Breast epithelium (tissue), 3 donors: Measurements from ENCODE around the gene CADM1.

Experiments used
- POLR2AphosphoS5 ChIP-seq, 3 donors: sonication (generic); formaldehyde crosslinking; IDR thresholded peaks; one replicate each; pipeline ENCODE4 v1.6.1; 2017; ENCODE audit warnings: antibody characterized with exemption in 3 of 3
- TF ChIP-seq, protein P1 (sequence below), 3 donors: fragments of 450-650 bp; IDR thresholded peaks; one replicate each; pipeline ENCODE4 v1.5.1; 2016 to 2017; ENCODE audit warnings: antibody characterized with exemption in 3 of 3, mild to moderate bottlenecking in 3 of 3, moderate library complexity in 3 of 3

DNA sequence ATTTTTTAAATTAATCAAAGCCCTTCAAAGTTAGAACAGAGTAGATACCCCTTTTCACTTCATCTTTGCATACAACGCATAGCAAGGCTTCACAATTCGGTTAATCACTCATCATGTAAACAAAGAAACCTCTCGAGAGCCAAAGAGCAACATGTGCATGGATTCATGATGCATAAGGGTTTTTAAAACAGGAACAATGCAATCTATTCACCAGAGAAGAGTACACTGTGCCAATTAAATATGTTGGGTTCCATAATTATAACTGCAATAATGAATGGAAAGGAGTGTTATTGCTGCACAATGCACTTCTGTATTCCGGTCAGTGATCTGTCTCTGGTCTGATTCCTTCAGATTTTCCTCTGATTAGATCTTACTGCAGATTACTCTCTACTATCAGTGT, 45.3 kb downstream of the CADM1 start:
- TF ChIP-seq, protein P1, sequence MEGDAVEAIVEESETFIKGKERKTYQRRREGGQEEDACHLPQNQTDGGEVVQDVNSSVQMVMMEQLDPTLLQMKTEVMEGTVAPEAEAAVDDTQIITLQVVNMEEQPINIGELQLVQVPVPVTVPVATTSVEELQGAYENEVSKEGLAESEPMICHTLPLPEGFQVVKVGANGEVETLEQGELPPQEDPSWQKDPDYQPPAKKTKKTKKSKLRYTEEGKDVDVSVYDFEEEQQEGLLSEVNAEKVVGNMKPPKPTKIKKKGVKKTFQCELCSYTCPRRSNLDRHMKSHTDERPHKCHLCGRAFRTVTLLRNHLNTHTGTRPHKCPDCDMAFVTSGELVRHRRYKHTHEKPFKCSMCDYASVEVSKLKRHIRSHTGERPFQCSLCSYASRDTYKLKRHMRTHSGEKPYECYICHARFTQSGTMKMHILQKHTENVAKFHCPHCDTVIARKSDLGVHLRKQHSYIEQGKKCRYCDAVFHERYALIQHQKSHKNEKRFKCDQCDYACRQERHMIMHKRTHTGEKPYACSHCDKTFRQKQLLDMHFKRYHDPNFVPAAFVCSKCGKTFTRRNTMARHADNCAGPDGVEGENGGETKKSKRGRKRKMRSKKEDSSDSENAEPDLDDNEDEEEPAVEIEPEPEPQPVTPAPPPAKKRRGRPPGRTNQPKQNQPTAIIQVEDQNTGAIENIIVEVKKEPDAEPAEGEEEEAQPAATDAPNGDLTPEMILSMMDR (IDR thresholded peaks at IDR 0.05), result no peak
- no peak for TF ChIP-seq POLR2AphosphoS5 (IDR thresholded peaks at IDR 0.05)
